22Rv1 (cell line): Measurements from ENCODE around the gene ORAI2.
A peak's percentile ranks its signal among the peaks of the same experiment; 100 is the strongest.

Experiments used
- ZFX ChIP-seq: fragments of 450-650 bp; IDR thresholded peaks from 2 replicates; pipeline ENCODE4 v1.6.1; 2017; ENCODE audit warnings: antibody characterized with exemption, borderline replicate concordance
- TF ChIP-seq, protein P1 (sequence below): fragments of 450-650 bp; IDR thresholded peaks from 2 replicates; pipeline ENCODE4 v1.5.1; 2017; ENCODE audit warnings: mild to moderate bottlenecking

DNA sequence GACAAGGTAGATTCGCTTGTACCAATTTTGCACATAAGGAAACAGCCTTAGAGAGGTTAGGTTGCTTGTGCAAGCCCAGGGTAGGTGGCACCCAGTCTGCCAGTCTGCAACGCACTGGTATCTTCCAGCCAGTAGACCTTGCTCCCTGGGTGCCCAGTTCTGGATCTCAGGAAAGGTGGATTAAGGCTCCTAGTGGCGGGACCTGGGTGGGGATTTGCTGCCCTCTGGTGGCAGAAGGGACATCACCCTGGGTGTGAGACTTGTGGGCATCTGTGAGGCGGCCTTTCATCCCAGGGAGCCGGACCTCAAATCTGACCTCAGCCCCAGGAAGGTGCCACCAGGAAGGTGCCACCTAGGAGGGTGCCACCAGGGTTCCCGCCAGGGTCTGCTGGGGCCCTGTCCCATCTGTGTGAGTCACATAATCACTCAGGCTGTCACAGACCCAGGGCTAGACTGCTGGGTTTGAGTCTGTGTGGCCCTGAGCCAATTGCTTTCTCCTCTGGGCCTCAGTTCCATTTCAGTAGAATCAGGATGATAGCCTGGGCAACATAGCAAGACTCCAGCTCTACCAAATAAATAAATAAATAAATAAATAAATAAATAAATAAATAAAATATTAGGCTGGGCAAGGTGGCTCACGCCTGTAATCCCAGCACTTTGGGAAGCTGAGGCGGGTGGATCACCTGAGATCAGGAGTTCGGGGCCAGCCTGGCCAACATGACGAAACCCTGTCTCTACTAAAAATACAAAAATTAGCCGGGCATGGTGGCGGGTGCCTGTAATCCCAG is 42.5 kb upstream of the ORAI2 start:
- TF ChIP-seq, protein P1, sequence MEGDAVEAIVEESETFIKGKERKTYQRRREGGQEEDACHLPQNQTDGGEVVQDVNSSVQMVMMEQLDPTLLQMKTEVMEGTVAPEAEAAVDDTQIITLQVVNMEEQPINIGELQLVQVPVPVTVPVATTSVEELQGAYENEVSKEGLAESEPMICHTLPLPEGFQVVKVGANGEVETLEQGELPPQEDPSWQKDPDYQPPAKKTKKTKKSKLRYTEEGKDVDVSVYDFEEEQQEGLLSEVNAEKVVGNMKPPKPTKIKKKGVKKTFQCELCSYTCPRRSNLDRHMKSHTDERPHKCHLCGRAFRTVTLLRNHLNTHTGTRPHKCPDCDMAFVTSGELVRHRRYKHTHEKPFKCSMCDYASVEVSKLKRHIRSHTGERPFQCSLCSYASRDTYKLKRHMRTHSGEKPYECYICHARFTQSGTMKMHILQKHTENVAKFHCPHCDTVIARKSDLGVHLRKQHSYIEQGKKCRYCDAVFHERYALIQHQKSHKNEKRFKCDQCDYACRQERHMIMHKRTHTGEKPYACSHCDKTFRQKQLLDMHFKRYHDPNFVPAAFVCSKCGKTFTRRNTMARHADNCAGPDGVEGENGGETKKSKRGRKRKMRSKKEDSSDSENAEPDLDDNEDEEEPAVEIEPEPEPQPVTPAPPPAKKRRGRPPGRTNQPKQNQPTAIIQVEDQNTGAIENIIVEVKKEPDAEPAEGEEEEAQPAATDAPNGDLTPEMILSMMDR = peak; percentile 99
- TF ChIP-seq ZFX = no peak
